Measurements from ENCODE around the gene TM9SF3.

Gene TM9SF3

GRCh38 chr10:96586419-96587263 is at the start of gene TM9SF3:
TM9SF3 (minus strand) TSS chr10:96587012; CDS start chr10:96586835, 177 bp downstream.
- no peak for FAIRE-seq

- FAIRE-seq, result no peak
Observed at GRCh38 chr10:96636551-96636950, 49.7 kb upstream of the TM9SF3 start.

GRCh38 chr10:96632974-96633710 is 46.3 kb upstream of the TM9SF3 start:
- no peak for FAIRE-seq

- FAIRE-seq, result no peak
Observed at GRCh38 chr10:96627292-96627691, 40.5 kb upstream of the TM9SF3 start.

- no peak for FAIRE-seq
Observed at GRCh38 chr10:96626795-96627194, 40.0 kb upstream of the TM9SF3 start.

GRCh38 chr10:96625173-96625572 is 38.4 kb upstream of the TM9SF3 start:
- no peak for FAIRE-seq

- no peak for FAIRE-seq
Observed at GRCh38 chr10:96622013-96622787, 35.4 kb upstream of the TM9SF3 start.

GRCh38 chr10:96619796-96620773 is 33.3 kb upstream of the TM9SF3 start:
- FAIRE-seq, result no peak

- FAIRE-seq, result no peak
Observed at GRCh38 chr10:96619120-96619519, 32.3 kb upstream of the TM9SF3 start.

- FAIRE-seq, result no peak
Observed at GRCh38 chr10:96618653-96619052, 31.8 kb upstream of the TM9SF3 start.

- FAIRE-seq, result no peak
Observed at GRCh38 chr10:96616961-96617360, 30.1 kb upstream of the TM9SF3 start.

GRCh38 chr10:96614515-96614914 is 27.7 kb upstream of the TM9SF3 start:
- no peak for FAIRE-seq

- no peak for FAIRE-seq
Observed at GRCh38 chr10:96613576-96613975, 26.8 kb upstream of the TM9SF3 start.

- no peak for FAIRE-seq
Observed at GRCh38 chr10:96612055-96612830, 25.4 kb upstream of the TM9SF3 start.

GRCh38 chr10:96610817-96611216 is 24.0 kb upstream of the TM9SF3 start:
- FAIRE-seq, result no peak

- FAIRE-seq, result no peak
Observed at GRCh38 chr10:96609510-96609909, 22.7 kb upstream of the TM9SF3 start.

GRCh38 chr10:96608805-96609204 is 22.0 kb upstream of the TM9SF3 start:
- no peak for FAIRE-seq

- no peak for FAIRE-seq
Observed at GRCh38 chr10:96608262-96608661, 21.4 kb upstream of the TM9SF3 start.

- FAIRE-seq, result no peak
Observed at GRCh38 chr10:96606946-96607345, 20.1 kb upstream of the TM9SF3 start.

GRCh38 chr10:96606216-96606615 is 19.4 kb upstream of the TM9SF3 start:
- FAIRE-seq, result no peak

- FAIRE-seq, result no peak
Observed at GRCh38 chr10:96600337-96600736, 13.5 kb upstream of the TM9SF3 start.

Data from TTC549 (cell line).